Suprapubic skin (tissue), 4 donors: ENCODE measurements around the gene KDM8. TPM values are rescaled to one million over a fixed set of nuclear protein-coding genes. Genes with fewer than 3 reads are reported as not detected.

Source experiments
- DNase-seq, 2 donors: peaks; one replicate each; pipeline ENCODE4 v3.0.0-alpha.2; 2019; ENCODE audit warnings: low spot score in 2 of 2
- H3K27ac ChIP-seq: fragments of 200-600 bp; sonication (generic); one replicate; pipeline ENCODE4 v1.5.1; 2019
- H3K27me3 ChIP-seq: fragments of 200-600 bp; sonication (generic); one replicate; pipeline ENCODE4 v1.5.1; 2019
- H3K36me3 ChIP-seq: fragments of 200-600 bp; sonication (generic); one replicate; pipeline ENCODE4 v1.5.1; 2019
- H3K4me1 ChIP-seq: fragments of 200-600 bp; sonication (generic); one replicate; pipeline ENCODE4 v1.5.1; 2019
- H3K4me3 ChIP-seq: fragments of 200-600 bp; sonication (generic); one replicate; pipeline ENCODE4 v1.5.1; 2019; ENCODE audit warnings: mild to moderate bottlenecking
- H3K9me3 ChIP-seq: fragments of 200-600 bp; sonication (generic); one replicate; pipeline ENCODE4 v1.5.1; 2019
- CTCF ChIP-seq, 2 donors: fragments of 200-600 bp in 1 of 2; fragments of 450-650 bp in 1 of 2; sonication (generic) in 1 of 2; IDR thresholded peaks; one replicate each; pipeline ENCODE4 v1.5.1; 2016 to 2019; ENCODE audit warnings: antibody characterized with exemption in 2 of 2, mild to moderate bottlenecking in 1 of 2, moderate library complexity in 1 of 2
- EP300 ChIP-seq: sonication (generic); formaldehyde crosslinking; IDR thresholded peaks from one replicate; pipeline ENCODE4 v1.6.1; 2017; ENCODE audit warnings: antibody characterized with exemption
- POLR2A ChIP-seq, 2 donors: fragments of 450-650 bp; IDR thresholded peaks; one replicate each; pipeline ENCODE4 v1.6.1; 2017; ENCODE audit warnings: antibody characterized with exemption in 2 of 2, mild to moderate bottlenecking in 2 of 2, moderate library complexity in 2 of 2
- POLR2AphosphoS5 ChIP-seq, 3 donors: sonication (generic); formaldehyde crosslinking; IDR thresholded peaks; one replicate each; pipeline ENCODE4 v1.6.1; 2017; ENCODE audit warnings: antibody characterized with exemption in 3 of 3
- WGBS: methylation state at CpG from one replicate; pipeline ENCODE4 v1.1.5; 2018; 5-methylcytosine and 5-hydroxymethylcytosine counted together
- total RNA-seq, 4 donors: library from RNA; depleted of rRNA; stranded (reverse); fragments of >200 nt; gene quantifications; one replicate each; pipeline ENCODE4 v1.1.0, GENCODE V29; 2016

Gene KDM8
- total RNA-seq: 1 to 10 TPM; 1.3 to 5.0 (median 3.7) TPM

GRCh38 chr16:27203507-27204311 is at the start of gene KDM8:
Gene KDM8, plus strand, starts transcription at chr16:27203526. Its CDS starts 6,598 bp downstream, at chr16:27210124.
- Histone ChIP-seq H3K27me3 (no peaks in the 10 kb centered on the region), H3K9me3 (no peaks in the 10 kb centered on the region), H3K36me3 (no peaks in the 10 kb centered on the region), H3K4me1 (peaks cover 15% of the 10 kb centered on the region), H3K4me3 (peak within 1 kb of the TSS; percentile 76), H3K27ac (peak within 1 kb of the TSS; percentile 98)
- TF ChIP-seq POLR2A (IDR thresholded peaks at IDR 0.05) (peak in 1 of 2 donors; percentile 71), POLR2AphosphoS5 (IDR thresholded peaks at IDR 0.05) (peak in 2 of 3 donors; percentile 61 to 91), EP300 (no peak)
- DNase-seq: peak; percentile 100
- 2% methylated on average over 23 of the region's 70 CpGs for WGBS

DNA sequence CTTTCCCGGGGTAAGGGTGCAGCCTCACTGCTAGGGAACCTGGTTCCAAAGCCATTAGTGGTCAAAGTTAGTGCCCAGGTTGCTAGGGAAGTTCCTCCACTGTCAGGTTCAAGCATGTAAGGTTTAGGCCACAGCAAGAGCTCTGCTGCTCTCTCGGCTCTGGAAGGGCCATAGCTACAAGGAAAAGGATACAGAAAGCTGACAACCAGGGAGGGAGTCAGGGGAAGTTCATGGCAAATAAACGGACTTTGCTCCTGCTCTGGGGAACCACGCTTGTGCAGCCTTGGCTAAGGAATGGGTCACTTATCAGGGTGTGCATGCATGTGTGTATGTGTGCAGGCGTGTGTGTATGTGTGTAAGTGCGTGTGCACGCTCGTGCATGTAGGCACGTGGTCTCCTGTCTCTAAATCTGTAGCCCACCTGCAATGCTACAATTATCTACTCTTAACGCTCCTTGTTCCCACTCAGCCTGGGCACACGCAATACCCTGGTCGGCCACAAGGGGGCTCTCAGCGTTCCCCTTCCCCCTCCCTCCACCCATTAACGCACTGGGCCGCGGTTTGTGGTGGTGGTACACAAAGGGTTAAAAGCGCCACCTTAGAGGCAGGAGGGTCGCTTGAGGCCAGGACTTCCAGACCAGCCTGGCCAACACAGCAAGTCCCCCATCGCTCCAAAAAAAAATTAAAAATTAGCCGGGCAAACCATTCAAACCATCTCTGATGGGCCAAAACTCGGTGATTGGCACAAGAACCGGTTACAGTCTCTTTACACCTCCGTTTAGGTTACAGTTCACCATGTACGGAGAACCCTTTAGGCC is 48.4 kb upstream of the KDM8 start:
- H3K9me3 ChIP-seq: no peaks in the 10 kb centered on the region
- DNase-seq: no peak
- no peak overlapping the region for H3K4me3 ChIP-seq
- TF ChIP-seq POLR2A (IDR thresholded peaks at IDR 0.05): no peak
- peak; percentile 86 to 94 for TF ChIP-seq CTCF (IDR thresholded peaks at IDR 0.05)
- 15% methylated on average over 23 of the region's 24 CpGs for WGBS
- no peaks in the 10 kb centered on the region for H3K27me3 ChIP-seq
- H3K27ac ChIP-seq: no peak overlapping the region
- H3K36me3 ChIP-seq: no peaks in the 10 kb centered on the region
- H3K4me1 ChIP-seq: peaks cover 6% of the 10 kb centered on the region

DNA sequence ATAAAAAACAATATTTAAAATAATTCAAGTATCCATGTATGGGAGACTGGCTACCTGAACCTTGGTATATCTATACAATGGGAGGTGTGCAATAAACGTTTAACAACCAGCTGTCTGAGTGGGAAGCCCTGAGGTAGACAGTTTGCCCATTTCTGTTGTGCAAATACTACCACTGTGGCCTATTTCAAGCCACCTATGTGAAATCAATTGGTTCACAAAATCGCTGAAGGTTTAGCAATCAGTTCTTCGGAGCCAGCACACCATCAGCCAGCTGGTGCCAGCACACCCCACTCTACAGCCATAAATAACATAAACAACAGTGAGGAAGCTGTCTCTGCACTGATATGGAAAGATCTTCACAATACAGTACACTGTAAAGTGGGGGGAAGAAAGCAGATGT is 46.7 kb upstream of the KDM8 start:
- TF ChIP-seq EP300 (no peak), CTCF (IDR thresholded peaks at IDR 0.05) (no peak), POLR2A (IDR thresholded peaks at IDR 0.05) (no peak), POLR2AphosphoS5 (IDR thresholded peaks at IDR 0.05) (no peak)
- DNase-seq: no peak
- H3K27me3 ChIP-seq: no peaks in the 10 kb centered on the region
- WGBS: 42% methylated on average over 3 of the region's 3 CpGs
- H3K4me3 ChIP-seq: no peak overlapping the region
- peaks cover 6% of the 10 kb centered on the region for H3K4me1 ChIP-seq
- no peak overlapping the region for H3K27ac ChIP-seq
- no peaks in the 10 kb centered on the region for H3K9me3 ChIP-seq
- H3K36me3 ChIP-seq: no peaks in the 10 kb centered on the region

DNA sequence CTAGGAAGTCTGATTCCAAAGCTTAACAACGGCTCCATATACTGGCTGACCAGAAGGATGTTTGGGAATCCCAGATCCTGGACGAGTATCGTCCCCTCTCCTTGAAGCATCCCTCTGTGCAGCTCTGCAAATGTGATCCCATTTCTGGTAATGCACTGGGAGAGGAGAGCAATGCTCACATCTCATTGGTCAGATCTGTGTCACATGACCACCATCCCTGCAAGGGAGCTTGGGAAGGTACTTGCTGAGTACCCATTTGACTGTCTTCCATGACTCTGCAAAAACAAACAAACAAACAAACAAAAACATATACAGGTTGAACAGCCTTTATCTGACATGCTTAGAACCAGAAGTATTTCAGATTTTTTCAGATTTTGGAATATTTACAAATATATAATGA is 41.9 kb upstream of the KDM8 start:
- no peak for DNase-seq
- Histone ChIP-seq H3K4me3 (no peak overlapping the region), H3K27me3 (no peaks in the 10 kb centered on the region), H3K9me3 (no peaks in the 10 kb centered on the region), H3K36me3 (no peaks in the 10 kb centered on the region), H3K4me1 (no peaks in the 10 kb centered on the region), H3K27ac (no peak overlapping the region)
- TF ChIP-seq CTCF (IDR thresholded peaks at IDR 0.05) (no peak), EP300 (no peak), POLR2A (IDR thresholded peaks at IDR 0.05) (no peak), POLR2AphosphoS5 (IDR thresholded peaks at IDR 0.05) (no peak)
- WGBS: 75% methylated on average over 3 of the region's 3 CpGs

DNA sequence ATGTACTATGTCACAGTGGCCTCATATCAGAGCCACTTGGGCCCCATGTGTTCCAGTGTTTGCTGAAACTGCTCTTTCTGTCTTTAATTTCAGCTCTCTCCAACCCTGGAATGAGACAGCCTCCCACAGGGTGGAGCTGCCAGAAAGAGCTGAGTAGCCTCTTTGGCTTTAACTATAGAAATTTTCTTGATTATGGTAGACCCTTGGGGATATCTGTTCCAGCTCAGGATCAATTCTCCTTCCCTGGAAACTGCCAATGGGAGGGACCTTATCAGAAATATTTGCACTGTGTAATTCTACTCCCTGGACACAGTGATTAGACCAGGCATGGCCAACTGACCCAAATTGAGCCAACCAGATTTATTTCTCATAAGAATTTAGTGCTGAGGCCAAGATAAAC is 39.0 kb upstream of the KDM8 start:
- H3K9me3 ChIP-seq: no peaks in the 10 kb centered on the region
- no peaks in the 10 kb centered on the region for H3K4me1 ChIP-seq
- no peak for DNase-seq
- H3K4me3 ChIP-seq: no peak overlapping the region
- H3K27me3 ChIP-seq: no peaks in the 10 kb centered on the region
- TF ChIP-seq CTCF (IDR thresholded peaks at IDR 0.05): no peak
- TF ChIP-seq EP300: no peak
- TF ChIP-seq POLR2A (IDR thresholded peaks at IDR 0.05): no peak
- no peak for TF ChIP-seq POLR2AphosphoS5 (IDR thresholded peaks at IDR 0.05)
- no peak overlapping the region for H3K27ac ChIP-seq
- H3K36me3 ChIP-seq: no peaks in the 10 kb centered on the region
